Sigmoid colon (tissue), 7 donors: ENCODE measurements around the gene MIF. TPM values are rescaled to one million over a fixed set of nuclear protein-coding genes. Genes with fewer than 3 reads are reported as not detected.
"Not testable (repeated sequence)": the region's sequence is repeated elsewhere in the genome, so short reads cannot be mapped to it uniquely, and the experiment has no call there.

Experiments
- DNase-seq: peaks from one replicate; pipeline ENCODE4 v3.0.0-alpha.2; 2019
- H3K27ac ChIP-seq, 4 donors: fragments of 200-600 bp; sonication (generic); one replicate each; pipeline ENCODE4 v1.5.1; 2016 to 2019; ENCODE audit warnings: mild to moderate bottlenecking in 1 of 4
- H3K27me3 ChIP-seq, 3 donors: fragments of 200-600 bp; sonication (generic); one replicate each; pipeline ENCODE4 v1.5.1; 2019; ENCODE audit warnings: mild to moderate bottlenecking in 1 of 3
- H3K36me3 ChIP-seq, 4 donors: fragments of 200-600 bp; sonication (generic); one replicate each; pipeline ENCODE4 v1.5.1; 2016 to 2019
- H3K4me1 ChIP-seq, 4 donors: fragments of 200-600 bp; sonication (generic); one replicate each; pipeline ENCODE4 v1.5.1; 2017 to 2019
- H3K4me3 ChIP-seq, 4 donors: fragments of 200-600 bp; sonication (generic); one replicate each; pipeline ENCODE4 v1.5.1; 2017 to 2019; ENCODE audit warnings: mild to moderate bottlenecking in 2 of 4, moderate library complexity in 1 of 4
- H3K9me3 ChIP-seq, 4 donors: fragments of 200-600 bp in 3 of 4; sonication (generic) in 3 of 4; one replicate each; pipeline versions ENCODE4 v1.5.1 to v1.6.1; 2013 to 2019
- CTCF ChIP-seq, 4 experiments: fragments of 450-650 bp in 3 of 4; fragments of 200-600 bp in 1 of 4; IDR thresholded peaks; one replicate each; pipeline ENCODE4 v1.5.1; 2016 to 2019; ENCODE audit warnings: antibody characterized with exemption in 4 of 4, mild to moderate bottlenecking in 3 of 4, moderate library complexity in 2 of 4
- EP300 ChIP-seq, 4 donors: sonication (generic); formaldehyde crosslinking; IDR thresholded peaks; one replicate each; pipeline ENCODE4 v1.6.1; 2017; ENCODE audit warnings: antibody characterized with exemption in 4 of 4
- POLR2A ChIP-seq, 2 donors: fragments of 450-650 bp; IDR thresholded peaks; one replicate each; pipeline ENCODE4 v1.6.1; 2016; ENCODE audit warnings: antibody characterized with exemption in 2 of 2, mild to moderate bottlenecking in 2 of 2, moderate library complexity in 2 of 2
- POLR2AphosphoS5 ChIP-seq, 4 donors: sonication (generic); formaldehyde crosslinking; IDR thresholded peaks; one replicate each; pipeline ENCODE4 v1.6.1; 2017; ENCODE audit warnings: antibody characterized with exemption in 4 of 4
- WGBS, 2 donors: extraction: QIAGEN DNeasy Blood & Tissue Kit; methylation state at CpG; one replicate each; pipeline ENCODE4 v1.1.7; 2013; 5-methylcytosine and 5-hydroxymethylcytosine counted together
- intact Hi-C: fragments of 100-400 bp; cut with DNase I; formaldehyde crosslinking; loops from one replicate; pipeline ENCODE4 v1.15.1; 2023
- polyA plus RNA-seq, 3 donors: library from polyadenylated mRNA; stranded (reverse); fragments of 200-250 nt; gene quantifications; one replicate each; pipeline ENCODE4 v1.2.3, GENCODE V29; 2013
- total RNA-seq, 4 donors: library from RNA; depleted of rRNA; stranded (reverse); fragments of >200 nt; gene quantifications; one replicate each; pipeline ENCODE4 v1.1.0, GENCODE V29; 2016
- donor health status: healthy with polysubstance abuse.
- donor health status: Bipolar disorder and iron deficiency.
- donor health status: healthy.

MIF gene
- total and polyA plus RNA-seq, 7 donors, result 159 to 684 (median 296) TPM

- H3K27ac ChIP-seq, result no peak overlapping the region
- H3K4me1 ChIP-seq, result peaks cover 0 to 20% (median 13%) of the 10 kb centered on the region in 4 donors
- no peak for DNase-seq
- H3K4me3 ChIP-seq, result no peak overlapping the region
- intact Hi-C loops, result no loop called here
- H3K9me3 ChIP-seq, result no peaks in the 10 kb centered on the region
- no peak for TF ChIP-seq POLR2AphosphoS5 (IDR thresholded peaks at IDR 0.05)
- no peak for TF ChIP-seq EP300 (IDR thresholded peaks at IDR 0.05)
- no peak for TF ChIP-seq CTCF (IDR thresholded peaks at IDR 0.05)
- TF ChIP-seq POLR2A (IDR thresholded peaks at IDR 0.05), result no peak
- H3K36me3 ChIP-seq, result peaks cover 0 to 19% (median 4%) of the 10 kb centered on the region in 4 donors
- WGBS, 2 donors, result 86 to 90% methylated on average over 6 of the region's 6 CpGs
- H3K27me3 ChIP-seq, result no peaks in the 10 kb centered on the region
Observed at GRCh38 chr22:23899042-23899745, 5.0 kb downstream of the MIF start.

DNA sequence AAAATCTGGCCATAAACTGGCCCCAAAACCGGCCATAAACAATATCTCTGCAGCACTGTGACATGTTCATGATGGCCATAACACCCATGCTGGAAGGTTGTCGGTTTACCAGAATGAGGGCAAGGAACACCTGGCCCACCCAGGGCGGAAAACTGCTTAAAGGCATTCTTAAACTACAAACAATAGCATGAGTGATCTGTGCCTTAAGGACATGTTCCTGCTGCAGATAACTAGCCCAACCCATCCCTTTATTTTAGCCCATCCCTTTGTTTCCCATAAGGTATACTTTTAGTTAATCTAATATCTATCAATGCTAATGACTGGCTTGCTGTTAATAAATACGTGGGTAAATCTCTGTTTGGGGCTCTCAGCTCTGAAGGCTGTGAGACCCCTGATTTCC, 6.0 kb downstream of the MIF start:
- peaks cover 0 to 12% (median 11%) of the 10 kb centered on the region in 4 donors for H3K4me1 ChIP-seq
- H3K27ac ChIP-seq, H3K27me3 ChIP-seq, intact Hi-C loops, H3K4me3 ChIP-seq, H3K9me3 ChIP-seq, DNase-seq: not testable (repeated sequence)
- peaks cover 0 to 19% (median 4%) of the 10 kb centered on the region in 4 donors for H3K36me3 ChIP-seq
- WGBS, 2 donors, result 79 to 93% methylated on average over 4 of the region's 4 CpGs

DNA sequence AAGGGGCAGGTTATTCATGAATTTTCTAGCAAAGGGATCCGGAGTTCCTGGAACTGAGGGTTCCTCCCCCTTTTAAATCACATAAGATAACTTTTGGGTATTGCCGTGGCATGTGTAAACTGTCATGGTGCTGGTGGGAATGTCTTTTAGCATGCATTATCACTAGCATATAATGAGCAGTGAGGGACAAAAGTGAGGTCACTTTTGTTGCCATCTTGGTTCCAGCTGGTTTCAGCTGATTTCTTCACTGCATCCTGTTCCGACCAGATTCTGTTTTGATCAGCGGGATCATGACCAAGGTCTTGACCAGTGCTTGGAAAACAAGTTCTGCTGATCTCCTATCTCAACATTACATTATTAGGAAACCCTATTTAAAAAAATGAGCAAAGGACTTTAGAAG, 7.4 kb downstream of the MIF start:
- no peak for TF ChIP-seq CTCF (IDR thresholded peaks at IDR 0.05)
- TF ChIP-seq EP300 (IDR thresholded peaks at IDR 0.05), result no peak
- TF ChIP-seq POLR2AphosphoS5 (IDR thresholded peaks at IDR 0.05), result no peak
- TF ChIP-seq POLR2A (IDR thresholded peaks at IDR 0.05), result no peak
- Histone ChIP-seq H3K36me3 (peaks cover 0 to 11% (median 4%) of the 10 kb centered on the region in 4 donors), H3K4me1 (no peaks in the 10 kb centered on the region), H3K27me3 (no peaks in the 10 kb centered on the region), H3K9me3 (no peaks in the 10 kb centered on the region), H3K4me3 (no peak overlapping the region), H3K27ac (no peak overlapping the region)
- intact Hi-C loops, result no loop called here
- 87% methylated on average over 4 of the region's 4 CpGs for WGBS, 2 donors
- DNase-seq, result no peak

GRCh38 chr22:23903328-23903971, 9.3 kb downstream of the MIF start:
- DNase-seq, result no peak
- 92 to 94% methylated on average over 8 of the region's 8 CpGs for WGBS, 2 donors
- H3K27ac ChIP-seq, result no peak overlapping the region
- H3K27me3 ChIP-seq, result no peaks in the 10 kb centered on the region
- H3K4me1 ChIP-seq, result no peaks in the 10 kb centered on the region
- intact Hi-C loops, result no loop called here
- no peaks in the 10 kb centered on the region for H3K9me3 ChIP-seq
- TF ChIP-seq CTCF (IDR thresholded peaks at IDR 0.05) (no peak), POLR2A (IDR thresholded peaks at IDR 0.05) (no peak), EP300 (IDR thresholded peaks at IDR 0.05) (no peak), POLR2AphosphoS5 (IDR thresholded peaks at IDR 0.05) (no peak)
- H3K4me3 ChIP-seq, result no peak overlapping the region
- H3K36me3 ChIP-seq, result no peaks in the 10 kb centered on the region

DNA sequence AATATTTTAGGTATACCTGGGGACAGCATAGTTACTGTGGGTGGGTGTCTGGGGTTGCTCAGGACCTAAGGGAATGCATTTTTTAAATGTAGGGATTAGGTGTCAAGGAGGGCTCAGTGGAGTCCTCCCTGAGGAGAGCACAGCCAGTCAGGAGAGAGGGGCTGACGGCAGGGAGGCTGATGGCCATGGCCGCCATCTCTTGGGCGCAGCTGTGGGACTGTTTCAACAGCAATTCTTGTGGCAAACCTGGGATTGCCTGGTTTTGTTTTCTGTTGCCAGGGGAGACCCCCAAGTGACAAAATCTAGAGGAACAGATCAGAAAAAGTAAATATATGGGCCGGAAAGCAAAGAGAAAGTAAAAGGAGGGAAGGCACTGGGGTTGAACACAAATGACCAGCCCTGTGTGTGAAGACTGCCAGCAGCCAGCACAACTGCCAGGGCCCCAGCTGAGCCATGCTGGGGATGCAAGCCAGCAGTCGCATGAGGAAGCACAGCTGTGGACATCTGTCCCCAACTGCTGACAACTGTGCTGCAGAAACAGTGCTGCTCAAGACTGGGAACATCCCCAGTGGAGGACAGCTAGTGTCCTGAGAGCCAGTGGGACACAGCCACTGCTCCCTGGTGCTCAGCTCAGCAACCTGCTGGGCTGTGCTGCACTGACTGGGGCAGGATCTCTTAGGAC, 10.5 kb downstream of the MIF start:
- H3K36me3 ChIP-seq, result no peaks in the 10 kb centered on the region
- H3K27ac ChIP-seq, result no peak overlapping the region
- no peaks in the 10 kb centered on the region for H3K27me3 ChIP-seq
- WGBS, 2 donors, result 64 to 78% methylated on average over 5 of the region's 5 CpGs
- H3K4me3 ChIP-seq, result no peak overlapping the region
- H3K9me3 ChIP-seq, result no peaks in the 10 kb centered on the region
- H3K4me1 ChIP-seq, result peaks cover 0 to 11% (median 4%) of the 10 kb centered on the region in 4 donors
- TF ChIP-seq POLR2AphosphoS5 (IDR thresholded peaks at IDR 0.05) (no peak), EP300 (IDR thresholded peaks at IDR 0.05) (no peak), CTCF (IDR thresholded peaks at IDR 0.05) (no peak), POLR2A (IDR thresholded peaks at IDR 0.05) (no peak)
- intact Hi-C loops, result no loop called here
- DNase-seq, result no peak
